K562 (cell line): ENCODE measurements around the gene KLF5. TPM values are rescaled to one million over a fixed set of nuclear protein-coding genes. Genes with fewer than 3 reads are reported as not detected.
A peak's percentile ranks its signal among the peaks of the same experiment; 100 is the strongest.

Experiments
- ATAC-seq: fragments of 200-7000 bp; cut with Tn5 transposase; 3 replicates; pipeline ENCODE4 v1.9.1; 2020; ENCODE audit warnings: moderate library complexity
- BruUV-seq: library from RNA; stranded (reverse); fragments of 400-500 nt; replicated peaks from 2 replicates; lab custom pipeline; 2021; lab: Mats Ljungman, UMichigan
- CTCF ChIA-PET: fragments of 300-600 bp; formaldehyde crosslinking; extraction: SDS; loops from one replicate; lab custom pipeline; 2021; ENCODE audit warnings: low intra/inter-chr PET ratio; lab: Yijun Ruan, JAX
- POLR2A ChIA-PET: fragments of 300-600, 350-650 bp; sonication (Branson Sonifier 250); formaldehyde crosslinking; extraction: SDS; loops from one replicate; lab custom pipeline; 2021; ENCODE audit warnings: antibody characterized with exemption, inconsistent platforms; lab: Yijun Ruan, JAX
- DNase-seq, 4 experiments: peaks; one replicate each; pipeline versions ENCODE4 v3.0.0 to v3.0.0-alpha.2; 2011 to 2018; ENCODE audit warnings: low spot score in 3 of 4, mixed read lengths in 3 of 4; ENCODE audit errors: extremely low read depth in 1 of 4
- FAIRE-seq: peaks from 2 replicates; lab custom pipeline; 2011; peaks lifted over from hg19 to GRCh38; lab: Jason Lieb, UNC
- H2AFZ ChIP-seq: 2 replicates; pipeline ENCODE4 v1.6.0; 2011; ENCODE audit warnings: low read depth, low read length, control low read depth, inconsistent platforms
- H3K27ac ChIP-seq: fragments of 200-600 bp; 3 replicates; pipeline ENCODE4 v1.8.0; 2011; ENCODE audit warnings: low read depth, mild to moderate bottlenecking, control low read depth, inconsistent platforms, low read length, moderate library complexity, mixed read lengths; ENCODE audit errors: extremely low read depth
- H3K27me3 ChIP-seq, 2 experiments: fragments of 300-600 bp in 1 of 2; 2 replicates in 1 of 2; 3 replicates in 1 of 2; pipeline versions ENCODE4 v1.6.0 to v1.8.0; 2011; ENCODE audit warnings: inconsistent platforms in 2 of 2, low read length in 2 of 2, mild to moderate bottlenecking in 1 of 2, mixed read lengths in 1 of 2, moderate library complexity in 1 of 2; ENCODE audit not compliant: control insufficient read depth in 2 of 2, insufficient read depth in 2 of 2
- H3K36me3 ChIP-seq: fragments of 300-600 bp; 3 replicates; pipeline ENCODE4 v1.8.0; 2011; ENCODE audit warnings: mild to moderate bottlenecking, low read length, inconsistent platforms; ENCODE audit not compliant: control insufficient read depth, insufficient read depth
- H3K4me1 ChIP-seq, 2 experiments: fragments of 200-600 bp in 1 of 2; replicated peaks in 1 of 2; 2 replicates in 1 of 2; 3 replicates in 1 of 2; pipeline versions ENCODE4 v1.5.1 to v1.8.0; 2011; ENCODE audit warnings: inconsistent platforms in 2 of 2, low read length in 2 of 2, mild to moderate bottlenecking in 1 of 2, mixed read lengths in 1 of 2, moderate library complexity in 1 of 2; ENCODE audit not compliant: control insufficient read depth in 2 of 2, insufficient read depth in 2 of 2
- H3K4me2 ChIP-seq: 2 replicates; pipeline ENCODE4 v1.6.1; 2011; ENCODE audit warnings: low read length, control low read depth, inconsistent platforms, mixed read lengths; ENCODE audit not compliant: insufficient read depth
- H3K4me3 ChIP-seq: fragments of 200-600 bp; sonication (generic), shearing (Covaris generic); 2 replicates; pipeline ENCODE4 v1.5.1; 2016; ENCODE audit warnings: control low read depth, inconsistent platforms
- H3K79me2 ChIP-seq: fragments of 200-600 bp; 3 replicates; pipeline ENCODE4 v1.8.0; 2011; ENCODE audit warnings: low read length, inconsistent platforms; ENCODE audit not compliant: control insufficient read depth, insufficient read depth
- H3K9ac ChIP-seq, 2 experiments: 2 replicates each; pipeline versions ENCODE4 v1.6.0 to v1.6.1; 2011; ENCODE audit warnings: low read depth in 2 of 2, low read length in 2 of 2, control low read depth in 1 of 2, inconsistent platforms in 1 of 2, mild to moderate bottlenecking in 1 of 2, mixed read lengths in 1 of 2; ENCODE audit not compliant: insufficient read depth in 1 of 2
- H3K9me1 ChIP-seq: one replicate; pipeline ENCODE4 v1.6.0; 2011; ENCODE audit warnings: inconsistent platforms, mild to moderate bottlenecking, low read length, moderate library complexity; ENCODE audit not compliant: control insufficient read depth, insufficient read depth
- H3K9me3 ChIP-seq: replicated peaks from 2 replicates; pipeline ENCODE4 v1.5.1; 2011; ENCODE audit warnings: low read depth, low read length, inconsistent platforms; ENCODE audit not compliant: control insufficient read depth, insufficient read depth
- H4K20me1 ChIP-seq: replicated peaks from 2 replicates; pipeline ENCODE4 v1.6.1; 2011; ENCODE audit warnings: low read length, inconsistent platforms, mixed read lengths; ENCODE audit not compliant: control insufficient read depth, insufficient read depth
- CAMTA2 ChIP-seq: fragments of 250-450 bp; sonication (Bioruptor Pico); conservative IDR thresholded peaks from 2 replicates; pipeline ENCODE4 v1.5.1; 2022
- FOS ChIP-seq: IDR thresholded peaks from 3 replicates; pipeline ENCODE4 v1.6.1; 2011; ENCODE audit not compliant: insufficient read length; ENCODE audit errors: extremely low read depth
- HDAC6 ChIP-seq: IDR thresholded peaks from 2 replicates; pipeline ENCODE4 v1.6.1; 2012; ENCODE audit warnings: low read depth, mild to moderate bottlenecking, control low read depth, inconsistent platforms, low read length, moderate library complexity
- IFI16 ChIP-seq: fragments of 250-450 bp; sonication (Bioruptor Pico); IDR thresholded peaks from 2 replicates; pipeline ENCODE4 v2.1.2; 2022; ENCODE audit warnings: mild to moderate bottlenecking, inconsistent platforms
- KAT2B ChIP-seq: IDR thresholded peaks from one replicate; pipeline ENCODE4 v1.6.1; 2012; ENCODE audit warnings: low read depth, mild to moderate bottlenecking, control low read depth, inconsistent platforms, low read length, moderate library complexity
- KHSRP ChIP-seq: fragments of 450-650 bp; IDR thresholded peaks from 2 replicates; pipeline ENCODE4 v1.6.1; 2017
- MAFG ChIP-seq: fragments of 450-650 bp; conservative IDR thresholded peaks from 2 replicates; pipeline ENCODE4 v1.6.1; 2016; ENCODE audit warnings: missing genetic modification characterization, missing compliant biosample characterization
- MED1 ChIP-seq: sonication (generic); formaldehyde crosslinking; IDR thresholded peaks from 2 replicates; pipeline ENCODE4 v1.8.1; 2023; ENCODE audit warnings: missing genetic modification reagents, borderline replicate concordance
- NFE2 ChIP-seq: IDR thresholded peaks from 2 replicates; pipeline ENCODE4 v1.6.1; 2014; ENCODE audit warnings: antibody characterized with exemption, low read depth
- NR2C1 ChIP-seq, 2 experiments: fragments of 450-650 bp; IDR thresholded peaks; 2 replicates each; pipeline ENCODE4 v1.6.1; 2017; ENCODE audit warnings: mild to moderate bottlenecking in 2 of 2, antibody characterized with exemption in 1 of 2, inconsistent platforms in 1 of 2, missing compliant biosample characterization in 1 of 2, missing genetic modification characterization in 1 of 2
- PHTF2 ChIP-seq: fragments of 250-450 bp; sonication (Bioruptor Pico); IDR thresholded peaks from 2 replicates; pipeline ENCODE4 v1.5.0; 2021; ENCODE audit warnings: mild to moderate bottlenecking
- RBM25 ChIP-seq: fragments of 200-400 bp; formaldehyde crosslinking; IDR thresholded peaks from 2 replicates; pipeline ENCODE4 v1.6.1; 2018; ENCODE audit warnings: low read length, low read depth, moderate library complexity; ENCODE audit not compliant: severe bottlenecking
- SMAD4 ChIP-seq: fragments of 250-450 bp; sonication (Bioruptor Pico); conservative IDR thresholded peaks from 2 replicates; pipeline ENCODE4 v1.8.0; 2021; ENCODE audit warnings: inconsistent platforms, mild to moderate bottlenecking, moderate library complexity
- STAT5A ChIP-seq: IDR thresholded peaks from 2 replicates; pipeline ENCODE4 v1.6.1; 2012; ENCODE audit warnings: low read length, inconsistent platforms, borderline replicate concordance
- ZC3H11A ChIP-seq: IDR thresholded peaks from 2 replicates; pipeline ENCODE4 v1.6.1; 2012; ENCODE audit warnings: low read depth, low read length, improper control_type of control experiment
- ZNF324 ChIP-seq: fragments of 250-450 bp; sonication (Bioruptor Pico); IDR thresholded peaks from 2 replicates; pipeline ENCODE4 v1.4.0; 2020; ENCODE audit warnings: mild to moderate bottlenecking
- ZNF354B ChIP-seq: fragments of 250-450 bp; sonication (Bioruptor Pico); IDR thresholded peaks from 2 replicates; pipeline ENCODE4 v1.4.0; 2020
- WGBS: fragments of 100-300 bp; shearing (Covaris generic); methylation state at CpG from one replicate; pipeline ENCODE4 v1.1.6; 2016; ENCODE audit warnings: low coverage, mixed read lengths; ENCODE audit not compliant: insufficient coverage; ENCODE audit errors: missing lambda C conversion rate; 5-methylcytosine and 5-hydroxymethylcytosine counted together
- in situ Hi-C: fragments of 300-500 bp; cut with MboI; formaldehyde crosslinking; loops from 4 replicates; pipeline ENCODE4 v1.15.0; 2018; ENCODE audit warnings: inconsistent platforms, mixed read lengths
- intact Hi-C: fragments of 100-400 bp; cut with micrococcal nuclease; formaldehyde crosslinking; loops from 2 replicates; pipeline ENCODE4 v1.14.2; 2022
- polyA plus RNA-seq, 8 experiments: library from polyadenylated mRNA; depleted of rRNA in 4 of 8; stranded (reverse) in 5 of 8; unstranded in 3 of 8; fragments of >200 nt; fragmentation: Nextera tagmentation in 2 of 8; fragmentation: Illumina TruSeq in 1 of 8; extraction: Ambion mirVana in 2 of 8; extraction: Trizol in 1 of 8; gene quantifications; 2 replicates each; pipeline versions ENCODE4 v1.2.1 to v1.2.3, GENCODE V29; 2011 to 2014; ENCODE audit warnings: inconsistent platforms in 1 of 8, missing spikeins in 1 of 8
- total RNA-seq, 7 experiments: library from RNA; depleted of rRNA in 6 of 7; stranded (reverse); fragments of >200 nt in 6 of 7; fragmentation: Illumina TruSeq in 2 of 7; extraction: Trizol in 2 of 7; gene quantifications; 2 replicates each; pipeline versions ENCODE4 v1.2.1 to v1.2.3, GENCODE V29; 2011 to 2021; ENCODE audit warnings: low replicate concordance in 1 of 7
- TF ChIP-seq, protein P1 (sequence below): fragments of 450-650 bp; IDR thresholded peaks from 2 replicates; pipeline ENCODE4 v1.6.1; 2018; ENCODE audit warnings: mild to moderate bottlenecking, low read depth; ENCODE audit not compliant: partially characterized antibody
- TF ChIP-seq, protein P2 (sequence below), 2 experiments: IDR thresholded peaks in 1 of 2; conservative IDR thresholded peaks in 1 of 2; 2 replicates each; pipeline ENCODE4 v1.6.1; 2016; ENCODE audit warnings: low read depth in 2 of 2, mild to moderate bottlenecking in 1 of 2, missing compliant biosample characterization in 1 of 2, missing genetic modification characterization in 1 of 2, moderate library complexity in 1 of 2

The KLF5 gene
- total and polyA plus RNA-seq, 9 of the 15 experiments (the other 6 are each of a cell fraction or from before 2014, with no cell fraction given): 0.17 to 1.0 (median 0.36) TPM

DNA sequence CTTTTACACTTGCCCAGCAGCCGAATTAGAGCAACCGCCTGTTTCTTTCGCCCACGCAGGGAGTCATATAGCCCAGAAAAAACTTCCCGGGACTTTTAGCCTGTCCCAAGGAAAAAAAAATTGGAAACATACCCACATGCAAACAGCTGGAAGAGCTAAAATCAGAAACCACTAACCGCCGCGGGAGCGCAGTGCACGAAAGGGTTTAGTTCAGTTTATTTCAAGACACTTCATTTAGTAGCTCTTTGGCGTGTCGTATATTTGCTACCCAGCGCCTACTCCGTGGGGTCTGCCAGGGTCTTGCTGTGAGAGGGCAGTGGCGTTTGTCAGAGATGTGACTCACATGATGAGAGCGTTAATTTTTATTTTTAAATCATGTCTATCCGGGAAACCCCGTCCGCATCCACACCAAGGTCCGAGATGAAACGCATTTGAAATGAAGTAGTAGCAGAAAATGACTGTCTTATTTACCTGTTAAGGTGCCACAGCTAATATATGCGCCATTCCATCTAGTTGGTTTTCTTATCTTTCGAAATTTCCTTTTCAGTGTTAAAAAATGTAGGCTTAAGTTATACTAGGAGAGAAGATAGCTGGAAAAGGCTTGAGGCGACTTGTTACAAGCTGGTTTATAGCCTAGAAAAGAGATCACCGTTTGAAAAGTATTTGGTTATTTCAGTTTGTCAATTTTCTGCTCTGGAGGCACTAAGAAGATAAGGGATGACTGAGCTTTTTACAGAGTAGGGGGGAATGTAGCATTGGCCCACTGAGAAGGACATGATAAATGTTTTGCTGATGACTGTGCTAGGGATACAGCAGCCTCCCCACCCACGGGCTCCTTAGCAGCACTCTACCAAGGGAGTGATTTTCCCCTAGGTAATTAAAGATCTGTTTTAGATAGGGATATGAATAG is 1.7 kb downstream of the KLF5 start:
- Histone ChIP-seq H3K27ac (no peak overlapping the region), H3K9ac (no peak overlapping the region), H3K4me1 (peaks cover 3 to 13% of the 10 kb centered on the region in 2 experiments; a peak in 4 of 5 replicates), H3K36me3 (no peaks in the 10 kb centered on the region), H3K4me2 (no peak overlapping the region), H2AFZ (no peak overlapping the region), H3K9me3 (no peaks in the 10 kb centered on the region; the same call in 1 of the 2 replicates), H3K9me1 (no peaks in the 10 kb centered on the region), H3K27me3 (peaks cover 2 to 5% of the 10 kb centered on the region in 2 experiments; a peak in 3 of 5 replicates), H4K20me1 (no peaks in the 10 kb centered on the region), H3K79me2 (no peaks in the 10 kb centered on the region), H3K4me3 (no peak overlapping the region)
- BruUV-seq: TSS peak; percentile 41
- ATAC-seq (no peak), DNase-seq (peak in 2 of 4 experiments; percentile 12 to 31), FAIRE-seq (peak; percentile 19)
- POLR2A ChIA-PET: interaction anchor here (1.1 kb wide), 1 partner anchor 11 kb away, joined by 3 read pairs; no protein-coding TSS in a partner anchor
- intact Hi-C loops (no loop called here), in situ Hi-C loops (no loop called here)
- WGBS: 64% methylated on average over 22 of the region's 26 CpGs
- CTCF ChIA-PET: no interaction called here
- TF ChIP-seq FOS (no peak), HDAC6 (no peak), CAMTA2 (CRISPR knock-in tag) (no peak), ZNF354B (CRISPR knock-in tag) (no peak), NFE2 (peak; percentile 47; the same call in 1 of the 2 replicates), MED1 (no peak), ZNF324 (CRISPR knock-in tag) (no peak), PHTF2 (CRISPR knock-in tag) (no peak), KHSRP (no peak), IFI16 (CRISPR knock-in tag) (no peak), ZC3H11A (no peak), KAT2B (no peak), SMAD4 (no peak), STAT5A (no peak), MAFG (tag) (peak; percentile 49), RBM25 (no peak), NR2C1 (IDR thresholded peaks at IDR 0.05) (no peak), NR2C1 (tag; IDR thresholded peaks at IDR 0.05) (no peak)
- TF ChIP-seq, protein P1, sequence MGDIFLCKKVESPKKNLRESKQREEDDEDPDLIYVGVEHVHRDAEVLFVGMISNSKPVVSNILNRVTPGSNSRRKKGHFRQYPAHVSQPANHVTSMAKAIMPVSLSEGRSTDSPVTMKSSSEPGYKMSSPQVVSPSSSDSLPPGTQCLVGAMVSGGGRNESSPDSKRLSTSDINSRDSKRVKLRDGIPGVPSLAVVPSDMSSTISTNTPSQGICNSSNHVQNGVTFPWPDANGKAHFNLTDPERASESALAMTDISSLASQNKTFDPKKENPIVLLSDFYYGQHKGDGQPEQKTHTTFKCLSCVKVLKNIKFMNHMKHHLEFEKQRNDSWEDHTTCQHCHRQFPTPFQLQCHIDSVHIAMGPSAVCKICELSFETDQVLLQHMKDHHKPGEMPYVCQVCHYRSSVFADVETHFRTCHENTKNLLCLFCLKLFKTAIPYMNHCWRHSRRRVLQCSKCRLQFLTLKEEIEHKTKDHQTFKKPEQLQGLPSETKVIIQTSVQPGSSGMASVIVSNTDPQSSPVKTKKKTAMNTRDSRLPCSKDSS: no peak
- TF ChIP-seq, protein P2, sequence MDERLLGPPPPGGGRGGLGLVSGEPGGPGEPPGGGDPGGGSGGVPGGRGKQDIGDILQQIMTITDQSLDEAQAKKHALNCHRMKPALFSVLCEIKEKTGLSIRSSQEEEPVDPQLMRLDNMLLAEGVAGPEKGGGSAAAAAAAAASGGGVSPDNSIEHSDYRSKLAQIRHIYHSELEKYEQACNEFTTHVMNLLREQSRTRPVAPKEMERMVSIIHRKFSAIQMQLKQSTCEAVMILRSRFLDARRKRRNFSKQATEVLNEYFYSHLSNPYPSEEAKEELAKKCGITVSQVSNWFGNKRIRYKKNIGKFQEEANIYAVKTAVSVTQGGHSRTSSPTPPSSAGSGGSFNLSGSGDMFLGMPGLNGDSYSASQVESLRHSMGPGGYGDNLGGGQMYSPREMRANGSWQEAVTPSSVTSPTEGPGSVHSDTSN (CRISPR knock-in tag; IDR thresholded peaks at IDR 0.05; ENCODE audit: low read depth): no peak
- TF ChIP-seq, protein P2 (tag; conservative IDR thresholded peaks at IDR 0.05; ENCODE audit: low read depth): peak; percentile 54
